Right lobe of liver (tissue), 6 donors: ENCODE data around the gene MEF2A. TPM values are rescaled to one million over a fixed set of nuclear protein-coding genes. Genes with fewer than 3 reads are reported as not detected.
"Not testable (repeated sequence)": the region's sequence is repeated elsewhere in the genome, so short reads cannot be mapped to it uniquely, and the experiment has no call there.

Experiments used
- ATAC-seq, 4 donors: fragments of 200-7000 bp; cut with Tn5 transposase; one replicate each; pipeline ENCODE4 v1.9.1; 2020; ENCODE audit warnings: mild to moderate bottlenecking in 4 of 4, moderate library complexity in 4 of 4
- DNase-seq, 3 donors: peaks; one replicate each; pipeline ENCODE4 v3.0.0-alpha.2; 2020
- H3K27ac ChIP-seq, 3 donors: fragments of 200-600 bp; one replicate each; pipeline ENCODE4 v1.8.0; 2022
- H3K27me3 ChIP-seq, 2 donors: fragments of 200-600 bp; one replicate each; pipeline ENCODE4 v1.8.0; 2022
- H3K36me3 ChIP-seq, 4 donors: fragments of 200-600 bp; sonication (generic) in 1 of 4; one replicate each; pipeline versions ENCODE4 v1.5.1 to v1.8.0; 2017 to 2022; ENCODE audit warnings: control low read depth in 1 of 4
- H3K4me1 ChIP-seq, 4 donors: fragments of 200-600 bp; sonication (generic) in 1 of 4; one replicate each; pipeline versions ENCODE4 v1.5.1 to v1.8.0; 2017 to 2022; ENCODE audit warnings: control low read depth in 1 of 4
- H3K4me3 ChIP-seq, 3 donors: fragments of 200-600 bp; one replicate each; pipeline ENCODE4 v1.8.0; 2022
- H3K9me3 ChIP-seq, 4 donors: fragments of 200-600 bp; sonication (generic) in 1 of 4; one replicate each; pipeline versions ENCODE4 v1.5.1 to v1.8.0; 2017 to 2022; ENCODE audit warnings: control low read depth in 1 of 4
- CTCF ChIP-seq, 4 donors: fragments of 200-600 bp in 3 of 4; fragments of 450-650 bp in 1 of 4; IDR thresholded peaks; one replicate each; pipeline versions ENCODE4 v1.5.1 to v1.8.0; 2016 to 2022; ENCODE audit warnings: antibody characterized with exemption in 4 of 4, mild to moderate bottlenecking in 2 of 4
- POLR2A ChIP-seq: fragments of 450-650 bp; IDR thresholded peaks from one replicate; pipeline ENCODE4 v1.6.1; 2017; ENCODE audit warnings: antibody characterized with exemption, mild to moderate bottlenecking
- WGBS: methylation state at CpG from one replicate; pipeline ENCODE4 v1.1.6; 2018; ENCODE audit warnings: low coverage, low lambda C conversion rate; ENCODE audit not compliant: insufficient coverage; ENCODE audit errors: missing lambda C conversion rate; 5-methylcytosine and 5-hydroxymethylcytosine counted together
- intact Hi-C, 2 donors: fragments of 100-400 bp; cut with DNase I; formaldehyde crosslinking; loops; one replicate each; pipeline versions ENCODE4 v1.11.2 to v1.14.1; 2022
- long read RNA-seq: library from polyadenylated mRNA; unstranded; transcript quantifications from one replicate; pipeline ENCODE4 v2.0.0, GENCODE V29; 2019
- total RNA-seq, 6 experiments: library from RNA; depleted of rRNA in 2 of 6; stranded (reverse); fragments of >200 nt in 2 of 6; fragmentation: NEBNext Ultra II Directional in 3 of 6; extraction: Animal tissue kit (Norgen Biotek cat#: 25700) in 3 of 6; gene quantifications; one replicate each; pipeline versions ENCODE4 v1.1.0 to v1.2.4, GENCODE V29; 2016 to 2023
- donor health status: DM: no; HTN: yes; CAD: no.
- donor health status: DM: no; HTN: no; CAD: no.
- donor health status: DM: no; HTN: no; CAD: no.
- donor health status: DM: no; HTN: yes; CAD: no.
- donor health status: DM: no; HTN: yes; CAD: no.

Gene MEF2A
- total RNA-seq = 10 to 100 TPM; 20.1 to 35.5 (median 25.4) TPM
- long read RNA-seq, partial matches to known transcripts = 0 of 2 reads
- long read RNA-seq, other reads (novel, unspliced or antisense) = 1 of 2 reads

- DNase-seq (peak; percentile 95 to 97 (median 96)), ATAC-seq (peak; percentile 79 to 85 (median 82))
- peak within 1 kb of the TSS; percentile 68 to 76 (median 75) for H3K4me3 ChIP-seq
- H3K27me3 ChIP-seq = no peaks in the 10 kb centered on the region
- intact Hi-C loops = no loop called here
- no peak for TF ChIP-seq CTCF (IDR thresholded peaks at IDR 0.05)
- TF ChIP-seq POLR2A = peak; percentile 80
- H3K36me3 ChIP-seq = no peaks in the 10 kb centered on the region
- H3K9me3 ChIP-seq = no peaks in the 10 kb centered on the region
- WGBS = 0% methylated on average over 16 of the region's 101 CpGs
- H3K27ac ChIP-seq = peak within 1 kb of the TSS; percentile 94 to 98 (median 98)
- H3K4me1 ChIP-seq = peaks cover 0 to 25% (median 12%) of the 10 kb centered on the region in 4 donors
Observed at GRCh38 chr15:99565299-99566156, at the start of gene MEF2A. TSS of gene MEF2A (plus strand) at chr15:99565984. CDS start at chr15:99633120, 67,136 bp downstream.

GRCh38 chr15:99518191-99518590, 47.6 kb upstream of the MEF2A start:
- no peak for TF ChIP-seq CTCF (IDR thresholded peaks at IDR 0.05)
- TF ChIP-seq POLR2A = no peak
- 86% methylated on average over 4 of the region's 4 CpGs for WGBS
- ATAC-seq = no peak
- H3K4me3 ChIP-seq = no peak overlapping the region
- intact Hi-C loops = no loop called here
- H3K27me3 ChIP-seq = no peaks in the 10 kb centered on the region
- H3K27ac ChIP-seq = no peak overlapping the region
- no peaks in the 10 kb centered on the region for H3K9me3 ChIP-seq
- H3K36me3 ChIP-seq = no peaks in the 10 kb centered on the region
- H3K4me1 ChIP-seq = no peaks in the 10 kb centered on the region
- DNase-seq = no peak

- H3K4me1 ChIP-seq, H3K9me3 ChIP-seq, ATAC-seq, H3K4me3 ChIP-seq, H3K36me3 ChIP-seq, DNase-seq, H3K27me3 ChIP-seq, H3K27ac ChIP-seq, intact Hi-C loops: not testable (repeated sequence)
- WGBS = 70% methylated on average over 1 of the region's 1 CpG
Observed at GRCh38 chr15:99519366-99519765, 46.4 kb upstream of the MEF2A start.

GRCh38 chr15:99522288-99522687, 43.5 kb upstream of the MEF2A start:
- no peaks in the 10 kb centered on the region for H3K36me3 ChIP-seq
- H3K27me3 ChIP-seq = no peaks in the 10 kb centered on the region
- WGBS = 91% methylated on average over 4 of the region's 4 CpGs
- ATAC-seq (no peak), DNase-seq (no peak)
- no peak overlapping the region for H3K27ac ChIP-seq
- no peaks in the 10 kb centered on the region for H3K9me3 ChIP-seq
- no peak for TF ChIP-seq POLR2A
- TF ChIP-seq CTCF (IDR thresholded peaks at IDR 0.05) = no peak
- H3K4me3 ChIP-seq = no peak overlapping the region
- intact Hi-C loops = no loop called here
- H3K4me1 ChIP-seq = no peaks in the 10 kb centered on the region

- no peak overlapping the region for H3K27ac ChIP-seq
- intact Hi-C loops = no loop called here
- H3K9me3 ChIP-seq = no peaks in the 10 kb centered on the region
- 56% methylated on average over 4 of the region's 4 CpGs for WGBS
- ATAC-seq (no peak), DNase-seq (no peak)
- TF ChIP-seq POLR2A (no peak), CTCF (IDR thresholded peaks at IDR 0.05) (no peak)
- no peaks in the 10 kb centered on the region for H3K4me1 ChIP-seq
- H3K27me3 ChIP-seq = no peaks in the 10 kb centered on the region
- H3K36me3 ChIP-seq = no peaks in the 10 kb centered on the region
- H3K4me3 ChIP-seq = no peak overlapping the region
Observed at GRCh38 chr15:99526176-99526575, 39.6 kb upstream of the MEF2A start.
